BLaER1 (cell line): ENCODE data around the gene ZNF525.

Experiments
- H3K27ac ChIP-seq: shearing (Covaris generic); formaldehyde crosslinking; 2 replicates; pipeline ENCODE4 v1.8.1; 2022
- H3K27me3 ChIP-seq: shearing (Covaris generic); formaldehyde crosslinking; 2 replicates; pipeline ENCODE4 v1.8.1; 2022
- H3K36me3 ChIP-seq: shearing (Covaris generic); formaldehyde crosslinking; 2 replicates; pipeline ENCODE4 v1.8.1; 2022
- H3K4me1 ChIP-seq: shearing (Covaris generic); formaldehyde crosslinking; 2 replicates; pipeline ENCODE4 v1.8.1; 2022
- H3K4me2 ChIP-seq: shearing (Covaris generic); formaldehyde crosslinking; 2 replicates; pipeline ENCODE4 v1.8.1; 2022
- H3K4me3 ChIP-seq: shearing (Covaris generic); formaldehyde crosslinking; 2 replicates; pipeline ENCODE4 v1.8.1; 2022
- H3K9ac ChIP-seq: shearing (Covaris generic); formaldehyde crosslinking; 2 replicates; pipeline ENCODE4 v1.8.1; 2022
- H3K9me3 ChIP-seq: shearing (Covaris generic); formaldehyde crosslinking; 2 replicates; pipeline ENCODE4 v1.8.1; 2022
- H4K20me1 ChIP-seq: shearing (Covaris generic); formaldehyde crosslinking; 2 replicates; pipeline ENCODE4 v1.8.1; 2022
- Cebpa-rat ChIP-seq: shearing (Covaris generic); IDR thresholded peaks from 2 replicates; pipeline ENCODE4 v1.8.1; 2022

ZNF525 gene

DNA sequence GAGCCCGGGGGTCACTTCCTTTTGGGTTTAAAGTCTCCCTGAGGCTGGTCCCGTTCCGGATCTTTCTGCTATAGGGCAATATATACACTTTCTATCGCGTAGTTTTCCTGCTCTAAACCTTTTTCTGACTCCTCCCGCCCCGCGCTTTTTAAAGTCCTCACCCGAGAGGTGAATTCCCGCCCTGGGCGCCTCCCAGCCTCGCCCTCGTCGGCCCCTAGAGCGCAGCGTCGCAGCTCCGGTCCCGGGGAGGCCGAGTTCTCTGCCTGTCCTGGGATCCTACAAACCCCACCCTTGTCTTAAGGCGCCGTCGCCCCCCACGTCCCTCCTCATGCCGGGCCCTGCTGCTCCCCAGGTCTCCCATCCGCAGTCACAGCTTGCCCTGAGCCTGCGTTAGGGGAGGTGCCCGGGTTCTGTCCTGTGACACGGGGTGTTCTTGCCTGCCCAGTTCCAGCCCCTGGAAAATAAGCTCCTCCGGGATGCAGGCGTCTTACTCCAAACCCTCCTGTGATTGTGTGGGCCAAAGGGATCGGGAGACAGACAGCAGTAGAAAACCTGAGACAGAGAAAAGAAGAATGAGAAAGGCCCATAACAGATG lies 491 bp downstream of the ZNF525 start:
- Histone ChIP-seq H3K27me3 (no peaks in the 10 kb centered on the region), H3K9me3 (peaks cover 26% of the 10 kb centered on the region), H3K4me3 (peak overlapping the region; percentile 83), H4K20me1 (no peaks in the 10 kb centered on the region), H3K36me3 (peaks cover 25% of the 10 kb centered on the region), H3K4me1 (peaks cover 18% of the 10 kb centered on the region), H3K4me2 (peak overlapping the region; percentile 68), H3K9ac (peak overlapping the region; percentile 88), H3K27ac (peak overlapping the region; percentile 85)
- no peak for TF ChIP-seq Cebpa-rat

DNA sequence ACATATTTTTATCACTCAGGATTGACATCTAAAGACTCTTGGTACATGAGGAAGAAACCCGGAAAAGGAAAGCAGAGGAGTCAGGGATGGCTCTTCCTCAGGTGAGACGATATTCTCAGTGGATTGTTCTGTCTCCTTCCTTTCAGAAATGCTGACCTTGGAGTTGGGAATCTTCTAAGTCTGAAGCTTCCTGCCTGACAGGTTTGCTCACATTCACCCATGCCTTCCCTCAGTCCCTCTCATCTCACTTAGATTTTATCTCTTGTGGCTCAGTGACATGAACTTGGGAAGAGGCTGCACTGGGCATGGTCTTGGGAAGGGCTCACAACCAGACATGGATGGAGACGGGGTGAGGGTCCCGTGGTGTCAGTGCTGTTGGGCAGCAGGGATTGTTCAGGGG lies 6.7 kb downstream of the ZNF525 start:
- H3K27ac ChIP-seq = no peak overlapping the region
- TF ChIP-seq Cebpa-rat = no peak
- H3K4me3 ChIP-seq = no peak overlapping the region
- H3K4me2 ChIP-seq = no peak overlapping the region
- peaks cover 2% of the 10 kb centered on the region for H3K4me1 ChIP-seq
- H3K9me3 ChIP-seq = peaks cover 41% of the 10 kb centered on the region
- peaks cover 85% of the 10 kb centered on the region for H3K36me3 ChIP-seq
- no peaks in the 10 kb centered on the region for H4K20me1 ChIP-seq
- no peaks in the 10 kb centered on the region for H3K27me3 ChIP-seq
- H3K9ac ChIP-seq = no peak overlapping the region

DNA sequence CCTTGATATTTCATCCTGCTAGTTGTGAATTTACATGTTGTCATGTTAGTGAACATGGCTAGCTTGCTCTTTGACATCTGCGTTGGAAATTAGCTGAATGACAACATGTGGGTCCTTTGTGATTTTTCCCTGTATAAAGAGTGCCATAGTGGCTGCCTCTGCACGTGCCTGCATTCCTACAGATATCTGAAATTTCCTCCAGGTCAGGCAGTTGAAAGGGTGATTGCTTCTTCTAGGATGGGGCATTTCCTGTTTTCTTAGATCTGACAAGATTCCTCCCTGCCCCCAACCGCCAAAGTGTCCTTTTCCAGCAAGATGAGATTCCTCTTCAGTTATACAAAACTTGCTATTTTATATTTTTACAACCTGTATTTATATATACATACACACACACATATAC lies 8.8 kb downstream of the ZNF525 start:
- H4K20me1 ChIP-seq = no peaks in the 10 kb centered on the region
- TF ChIP-seq Cebpa-rat = no peak
- H3K4me3 ChIP-seq = no peak overlapping the region
- H3K9ac ChIP-seq = no peak overlapping the region
- H3K4me1 ChIP-seq = no peaks in the 10 kb centered on the region
- H3K27me3 ChIP-seq = no peaks in the 10 kb centered on the region
- H3K27ac ChIP-seq = no peak overlapping the region
- no peak overlapping the region for H3K4me2 ChIP-seq
- H3K9me3 ChIP-seq = peaks cover 46% of the 10 kb centered on the region
- peaks cover 92% of the 10 kb centered on the region for H3K36me3 ChIP-seq

DNA sequence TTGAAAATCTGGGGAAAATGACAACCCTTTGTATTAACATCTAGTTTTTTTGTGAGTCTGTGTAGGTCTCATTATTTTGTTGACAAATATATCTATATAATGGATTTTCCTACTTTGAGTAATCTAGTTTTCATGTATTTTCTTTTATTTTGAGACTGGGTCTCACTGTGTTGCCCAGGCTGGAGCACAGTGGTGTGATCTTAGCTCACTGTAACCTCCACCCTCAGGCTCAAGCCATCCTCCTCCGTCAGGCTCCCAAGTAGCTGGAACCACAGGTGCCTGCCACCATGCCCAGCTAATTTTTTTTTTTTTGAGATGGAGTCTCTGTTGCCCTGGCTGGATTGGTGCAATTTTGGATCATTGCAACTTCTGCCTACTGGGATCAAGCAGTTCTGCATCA lies 9.2 kb downstream of the ZNF525 start:
- no peaks in the 10 kb centered on the region for H4K20me1 ChIP-seq
- H3K9ac ChIP-seq = no peak overlapping the region
- peaks cover 94% of the 10 kb centered on the region for H3K36me3 ChIP-seq
- no peak overlapping the region for H3K27ac ChIP-seq
- H3K4me3 ChIP-seq = no peak overlapping the region
- H3K9me3 ChIP-seq = peaks cover 48% of the 10 kb centered on the region
- H3K4me2 ChIP-seq = no peak overlapping the region
- no peaks in the 10 kb centered on the region for H3K4me1 ChIP-seq
- H3K27me3 ChIP-seq = no peaks in the 10 kb centered on the region
- no peak for TF ChIP-seq Cebpa-rat

DNA sequence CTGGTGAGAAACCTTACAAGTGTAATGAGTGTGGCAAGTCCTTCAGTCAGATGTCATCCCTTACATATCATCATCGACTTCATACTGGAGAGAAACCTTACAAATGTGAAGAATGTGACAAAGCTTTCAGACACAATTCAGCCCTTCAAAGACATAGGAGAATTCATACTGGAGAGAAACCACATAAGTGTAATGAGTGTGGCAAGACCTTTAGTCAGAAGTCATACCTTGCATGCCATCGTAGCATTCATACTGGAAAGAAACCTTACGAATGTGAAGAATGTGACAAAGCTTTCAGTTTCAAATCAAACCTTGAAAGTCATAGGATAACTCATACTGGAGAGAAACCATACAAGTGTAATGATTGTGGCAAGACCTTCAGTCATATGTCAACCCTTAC lies 15.9 kb downstream of the ZNF525 start:
- H3K27ac ChIP-seq = no peak overlapping the region
- H3K36me3 ChIP-seq = peaks cover 98% of the 10 kb centered on the region
- H3K9me3 ChIP-seq = peaks cover 100% of the 10 kb centered on the region
- H4K20me1 ChIP-seq = no peaks in the 10 kb centered on the region
- no peak for TF ChIP-seq Cebpa-rat
- H3K4me3 ChIP-seq = peak overlapping the region; percentile 26; the same call in 1 of the 2 replicates
- no peak overlapping the region for H3K4me2 ChIP-seq
- no peaks in the 10 kb centered on the region for H3K27me3 ChIP-seq
- H3K9ac ChIP-seq = no peak overlapping the region
- no peaks in the 10 kb centered on the region for H3K4me1 ChIP-seq

DNA sequence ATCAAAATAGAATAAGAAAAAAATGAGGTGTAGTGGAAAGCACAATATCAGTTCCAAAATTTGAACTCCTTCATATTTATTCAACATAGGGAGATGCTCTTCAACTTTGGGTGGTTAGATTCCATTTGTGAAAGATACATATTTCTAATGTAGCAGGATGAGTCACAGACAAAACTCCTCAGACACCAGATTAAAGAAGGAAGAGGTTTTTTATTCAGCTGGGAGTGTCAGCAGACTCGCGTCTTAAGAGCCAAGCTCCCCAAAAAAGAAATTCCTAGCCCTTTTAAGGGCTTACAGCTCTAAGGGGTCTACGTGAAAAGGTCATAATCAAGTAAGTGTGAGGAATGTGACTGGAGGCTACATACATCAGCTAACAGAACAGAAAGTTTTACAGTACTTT lies 22.7 kb downstream of the ZNF525 start:
- no peaks in the 10 kb centered on the region for H4K20me1 ChIP-seq
- peaks cover 7% of the 10 kb centered on the region; the same call in 1 of the 2 replicates for H3K4me1 ChIP-seq
- TF ChIP-seq Cebpa-rat = no peak
- peaks cover 76% of the 10 kb centered on the region for H3K9me3 ChIP-seq
- no peak overlapping the region for H3K9ac ChIP-seq
- H3K4me2 ChIP-seq = no peak overlapping the region
- no peaks in the 10 kb centered on the region for H3K27me3 ChIP-seq
- no peak overlapping the region for H3K4me3 ChIP-seq
- no peak overlapping the region for H3K27ac ChIP-seq
- H3K36me3 ChIP-seq = peaks cover 54% of the 10 kb centered on the region

DNA sequence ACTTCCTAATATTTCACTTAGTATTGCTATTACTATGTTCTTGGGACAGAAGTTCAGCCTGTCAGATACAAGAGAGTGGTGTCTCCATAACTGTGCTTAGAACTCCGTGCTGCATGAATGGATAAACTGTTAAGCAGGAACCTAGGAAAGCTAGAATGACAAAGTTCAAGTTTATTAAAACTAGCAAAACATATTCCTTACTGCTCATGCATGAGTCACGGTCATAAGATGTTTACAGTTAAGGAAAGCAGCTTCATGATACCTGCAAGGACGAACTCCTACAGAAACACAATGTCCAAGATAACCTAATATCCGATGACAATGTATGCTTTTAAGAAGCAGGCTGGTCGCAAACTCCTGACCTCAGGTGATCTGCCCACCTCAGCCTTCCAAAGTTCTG lies 23.4 kb downstream of the ZNF525 start:
- no peaks in the 10 kb centered on the region for H4K20me1 ChIP-seq
- peaks cover 46% of the 10 kb centered on the region for H3K36me3 ChIP-seq
- peaks cover 69% of the 10 kb centered on the region for H3K9me3 ChIP-seq
- no peak overlapping the region for H3K4me2 ChIP-seq
- TF ChIP-seq Cebpa-rat = no peak
- no peaks in the 10 kb centered on the region for H3K27me3 ChIP-seq
- no peak overlapping the region for H3K27ac ChIP-seq
- H3K4me3 ChIP-seq = no peak overlapping the region
- no peak overlapping the region for H3K9ac ChIP-seq
- H3K4me1 ChIP-seq = peaks cover 8% of the 10 kb centered on the region

DNA sequence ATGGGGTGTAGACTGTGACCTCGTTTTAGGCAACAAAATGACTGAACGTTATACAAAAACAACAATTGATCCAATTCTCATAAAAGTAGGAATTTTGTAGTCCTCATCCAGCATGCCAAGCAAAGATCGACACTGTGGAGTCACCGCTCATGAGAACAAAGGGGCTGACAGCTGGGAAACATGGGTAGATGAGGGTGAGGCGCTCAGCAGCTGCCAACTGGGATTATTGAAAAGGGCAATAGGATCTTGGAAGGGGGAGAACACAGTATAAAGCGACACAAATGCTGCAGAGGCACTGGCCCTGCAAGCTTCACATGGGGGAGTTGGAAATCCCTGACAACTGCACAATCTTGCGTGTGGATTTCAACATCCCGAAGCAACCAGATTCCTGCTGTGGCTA lies 24.1 kb downstream of the ZNF525 start:
- TF ChIP-seq Cebpa-rat = no peak
- Histone ChIP-seq H3K27ac (no peak overlapping the region), H3K4me2 (no peak overlapping the region), H3K9me3 (peaks cover 62% of the 10 kb centered on the region), H3K4me3 (no peak overlapping the region), H3K27me3 (no peaks in the 10 kb centered on the region), H3K9ac (no peak overlapping the region), H4K20me1 (no peaks in the 10 kb centered on the region), H3K4me1 (peaks cover 14% of the 10 kb centered on the region), H3K36me3 (peaks cover 41% of the 10 kb centered on the region)

DNA sequence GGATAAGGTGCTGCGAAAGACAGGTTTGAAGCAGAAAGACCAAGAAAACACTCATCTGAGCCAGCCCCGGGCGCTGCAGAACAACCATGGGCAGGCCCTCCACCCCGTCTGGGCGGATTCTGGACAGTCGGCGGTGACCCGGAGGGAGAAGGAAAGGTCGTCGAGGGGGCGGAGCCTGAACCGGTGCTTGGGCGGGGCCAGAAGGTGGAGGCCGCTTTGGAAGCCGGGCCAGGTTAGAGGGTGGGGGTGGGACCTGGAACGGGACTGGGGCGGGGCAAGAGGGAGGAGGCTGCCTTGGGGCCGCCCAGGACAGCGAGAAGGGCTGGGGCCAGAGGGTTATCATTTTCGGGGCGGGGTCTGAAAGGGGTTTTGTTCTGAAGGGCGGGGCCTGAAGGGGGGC lies 24.5 kb downstream of the ZNF525 start:
- Histone ChIP-seq H3K9ac (no peak overlapping the region), H3K27ac (no peak overlapping the region), H3K4me3 (no peak overlapping the region), H4K20me1 (no peaks in the 10 kb centered on the region), H3K36me3 (peaks cover 37% of the 10 kb centered on the region), H3K4me2 (no peak overlapping the region), H3K9me3 (peaks cover 58% of the 10 kb centered on the region), H3K4me1 (peaks cover 17% of the 10 kb centered on the region), H3K27me3 (no peaks in the 10 kb centered on the region)
- no peak for TF ChIP-seq Cebpa-rat

DNA sequence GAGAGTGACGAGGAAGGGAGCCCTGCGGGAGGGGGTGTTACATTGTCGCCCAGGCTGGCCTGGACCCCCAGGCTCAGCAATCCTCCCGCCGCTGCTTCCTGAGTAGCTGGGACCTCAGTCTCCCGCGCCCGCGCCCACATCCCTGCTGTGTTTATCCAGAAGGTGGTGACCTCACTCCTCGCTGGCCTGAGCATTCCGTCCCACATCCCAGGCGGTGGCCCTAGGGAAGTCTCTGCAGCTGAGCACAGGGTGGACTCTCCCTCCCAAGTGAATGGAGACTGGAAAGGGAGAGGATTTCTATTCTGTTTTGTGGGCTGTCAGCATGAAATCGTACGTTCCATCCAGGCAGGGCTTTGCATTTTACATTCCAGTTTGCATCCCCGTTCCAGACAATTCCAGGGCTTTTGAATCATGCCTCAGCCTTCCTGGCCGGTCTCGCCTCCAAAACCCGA lies 29.0 kb downstream of the ZNF525 start:
- H3K36me3 ChIP-seq = peaks cover 25% of the 10 kb centered on the region
- peak overlapping the region; percentile 86 for H3K4me3 ChIP-seq
- H3K4me1 ChIP-seq = peaks cover 29% of the 10 kb centered on the region
- peaks cover 20% of the 10 kb centered on the region; the same call in 1 of the 2 replicates for H4K20me1 ChIP-seq
- no peaks in the 10 kb centered on the region for H3K27me3 ChIP-seq
- H3K4me2 ChIP-seq = peak overlapping the region; percentile 65
- TF ChIP-seq Cebpa-rat = no peak
- H3K27ac ChIP-seq = no peak overlapping the region
- peaks cover 36% of the 10 kb centered on the region for H3K9me3 ChIP-seq
- peak overlapping the region; percentile 48; the same call in 1 of the 2 replicates for H3K9ac ChIP-seq
